ENCODE data around the gene PJVK. TPM values are rescaled to one million over a fixed set of nuclear protein-coding genes. Genes with fewer than 3 reads are reported as not detected.
A peak's percentile ranks its signal among the peaks of the same experiment; 100 is the strongest.
"Not testable (repeated sequence)": the region's sequence is repeated elsewhere in the genome, so short reads cannot be mapped to it uniquely, and the experiment has no call there.

Gene PJVK
- total RNA-seq, 4 donors from 2014 or later = 1.4 to 5.8 (median 2.1) TPM

DNA sequence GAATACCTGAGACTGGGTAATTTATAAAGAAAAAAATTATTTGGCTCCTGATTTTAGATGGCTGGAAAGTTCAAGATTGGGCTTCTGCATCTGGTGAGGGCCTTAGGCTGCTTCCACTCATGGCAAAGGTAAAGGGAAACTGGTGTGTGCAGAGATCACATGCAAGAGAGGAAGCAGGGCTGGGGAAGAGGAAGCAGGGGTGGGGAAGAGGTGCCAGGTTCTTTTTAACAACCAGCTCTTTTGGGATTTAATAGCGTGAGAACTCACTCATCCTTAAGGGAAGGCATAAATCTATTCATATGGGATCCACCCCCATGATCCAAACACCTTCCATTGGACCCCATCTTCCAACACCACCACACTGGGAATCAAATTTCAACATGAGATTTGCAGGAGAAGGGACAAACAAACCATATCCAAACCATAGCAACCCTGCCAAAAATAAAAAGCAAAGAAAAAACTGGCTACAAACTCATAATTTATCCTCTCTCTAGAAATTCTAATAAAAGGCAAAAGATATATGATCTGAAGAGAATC is 30.6 kb upstream of the PJVK start:
- Histone ChIP-seq H3K4me3 (no peak overlapping the region), H3K27me3 (no peaks in the 10 kb centered on the region), H3K4me1 (peaks cover 0 to 4% (median 0%) of the 10 kb centered on the region in 4 donors), H3K36me3 (peaks cover 0 to 5% (median 0%) of the 10 kb centered on the region in 4 donors), H3K27ac (replicated peaks in 1 of 4) (no peak overlapping the region), H3K9me3 (peaks cover 0 to 6% (median 0%) of the 10 kb centered on the region in 4 donors)
- TF ChIP-seq, protein P1, sequence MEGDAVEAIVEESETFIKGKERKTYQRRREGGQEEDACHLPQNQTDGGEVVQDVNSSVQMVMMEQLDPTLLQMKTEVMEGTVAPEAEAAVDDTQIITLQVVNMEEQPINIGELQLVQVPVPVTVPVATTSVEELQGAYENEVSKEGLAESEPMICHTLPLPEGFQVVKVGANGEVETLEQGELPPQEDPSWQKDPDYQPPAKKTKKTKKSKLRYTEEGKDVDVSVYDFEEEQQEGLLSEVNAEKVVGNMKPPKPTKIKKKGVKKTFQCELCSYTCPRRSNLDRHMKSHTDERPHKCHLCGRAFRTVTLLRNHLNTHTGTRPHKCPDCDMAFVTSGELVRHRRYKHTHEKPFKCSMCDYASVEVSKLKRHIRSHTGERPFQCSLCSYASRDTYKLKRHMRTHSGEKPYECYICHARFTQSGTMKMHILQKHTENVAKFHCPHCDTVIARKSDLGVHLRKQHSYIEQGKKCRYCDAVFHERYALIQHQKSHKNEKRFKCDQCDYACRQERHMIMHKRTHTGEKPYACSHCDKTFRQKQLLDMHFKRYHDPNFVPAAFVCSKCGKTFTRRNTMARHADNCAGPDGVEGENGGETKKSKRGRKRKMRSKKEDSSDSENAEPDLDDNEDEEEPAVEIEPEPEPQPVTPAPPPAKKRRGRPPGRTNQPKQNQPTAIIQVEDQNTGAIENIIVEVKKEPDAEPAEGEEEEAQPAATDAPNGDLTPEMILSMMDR (IDR thresholded peaks at IDR 0.05) = no peak
- TF ChIP-seq EP300 (IDR thresholded peaks at IDR 0.05) = no peak
- no peak for TF ChIP-seq POLR2A (IDR thresholded peaks at IDR 0.05; ENCODE audit: low read depth)
- TF ChIP-seq POLR2AphosphoS5 (IDR thresholded peaks at IDR 0.05) = no peak
- no peak for DNase-seq (ENCODE audit: extremely low spot score)
- 50% methylated on average over 1 of the region's 1 CpG for WGBS
- intact Hi-C loops (cut with DNase I) = no loop called here

DNA sequence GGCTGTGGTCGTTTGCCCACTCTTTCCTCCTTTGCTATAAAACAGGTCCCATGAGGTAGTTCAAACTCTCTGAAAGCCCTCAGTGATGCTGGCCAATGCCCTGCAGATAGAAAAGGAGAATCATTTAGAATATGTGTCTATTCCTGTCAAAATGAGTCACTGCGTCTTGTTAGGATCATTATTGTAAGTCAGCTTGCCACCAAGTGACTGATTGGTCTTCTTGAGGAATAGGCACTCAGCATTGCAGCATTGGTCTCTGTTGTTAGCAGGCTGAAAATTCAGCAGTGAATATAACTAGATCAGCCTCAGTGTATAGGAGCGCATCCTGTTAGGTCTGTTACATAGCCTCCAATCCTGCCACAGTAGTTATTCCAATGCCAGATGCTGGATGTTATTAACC is 29.1 kb upstream of the PJVK start:
- intact Hi-C loops (cut with DNase I) = no loop called here
- TF ChIP-seq EP300 (IDR thresholded peaks at IDR 0.05) (no peak), POLR2AphosphoS5 (IDR thresholded peaks at IDR 0.05) (no peak), POLR2A (IDR thresholded peaks at IDR 0.05; ENCODE audit: low read depth) (no peak)
- TF ChIP-seq, protein P1 (IDR thresholded peaks at IDR 0.05) = no peak
- DNase-seq (ENCODE audit: extremely low spot score) = no peak
- Histone ChIP-seq H3K27me3 (no peaks in the 10 kb centered on the region), H3K9me3 (peaks cover 0 to 6% (median 0%) of the 10 kb centered on the region in 4 donors), H3K27ac (replicated peaks in 1 of 4) (no peak overlapping the region), H3K4me1 (no peaks in the 10 kb centered on the region), H3K36me3 (peaks cover 0 to 14% (median 8%) of the 10 kb centered on the region in 4 donors), H3K4me3 (no peak overlapping the region)
- WGBS = 92% methylated on average over 3 of the region's 3 CpGs

DNA sequence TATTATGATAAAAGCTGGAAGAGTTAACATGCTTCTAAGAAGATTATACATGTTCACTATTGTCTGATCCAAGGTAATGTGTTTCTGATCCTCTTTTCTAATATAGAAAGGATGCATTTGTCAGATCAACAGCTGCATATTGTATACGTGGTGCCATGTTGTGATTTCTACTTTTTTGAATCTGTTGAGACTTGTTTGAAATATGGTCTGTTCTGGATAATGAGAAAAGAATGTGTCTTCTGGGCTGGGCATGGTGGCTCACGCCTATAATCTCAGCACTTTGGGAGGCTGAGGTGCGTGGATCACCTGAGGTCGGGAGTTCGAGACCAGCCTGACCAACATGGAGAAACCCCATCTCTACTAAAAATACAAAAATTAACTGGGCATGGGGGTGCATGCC is 27.4 kb upstream of the PJVK start:
- DNase-seq (ENCODE audit: extremely low spot score); H3K27me3 ChIP-seq; H3K27ac ChIP-seq (replicated peaks in 1 of 4); H3K4me3 ChIP-seq; H3K9me3 ChIP-seq; H3K4me1 ChIP-seq; intact Hi-C loops (cut with DNase I): not testable (repeated sequence)
- peaks cover 0 to 31% (median 19%) of the 10 kb centered on the region in 4 donors for H3K36me3 ChIP-seq
- 95% methylated on average over 5 of the region's 5 CpGs for WGBS

DNA sequence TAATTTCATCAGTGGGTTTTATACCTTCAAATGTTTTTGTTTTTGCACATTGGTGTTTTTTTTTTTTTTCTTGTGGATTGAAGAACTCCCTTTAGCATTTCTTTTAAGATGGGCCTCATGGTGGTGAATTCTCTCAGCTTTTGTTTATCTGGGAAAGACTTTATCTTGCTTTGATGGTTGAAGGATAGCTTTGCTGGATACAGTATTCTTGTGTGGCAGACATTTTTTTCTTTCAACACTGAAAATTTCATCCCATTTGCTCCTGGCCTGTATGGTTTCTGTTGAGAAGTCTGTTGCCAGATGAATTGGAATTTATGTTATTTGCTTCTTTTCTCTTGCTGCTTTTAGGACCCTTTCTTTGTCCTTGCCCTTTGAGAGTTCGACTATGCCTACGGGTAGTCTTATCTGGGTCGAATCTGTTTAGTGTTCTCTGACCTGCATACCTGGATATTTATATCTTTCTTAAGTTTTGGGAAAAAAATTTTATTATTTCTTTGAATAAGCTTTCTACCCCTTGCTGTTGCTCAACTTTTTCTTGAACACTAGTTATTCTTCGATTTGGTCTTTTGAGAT is 25.8 kb upstream of the PJVK start:
- WGBS = 97% methylated on average over 4 of the region's 4 CpGs
- Histone ChIP-seq H3K27me3 (no peaks in the 10 kb centered on the region), H3K27ac (replicated peaks in 1 of 4) (no peak overlapping the region), H3K4me3 (no peak overlapping the region), H3K9me3 (peaks cover 0 to 6% (median 0%) of the 10 kb centered on the region in 4 donors), H3K4me1 (no peaks in the 10 kb centered on the region), H3K36me3 (peaks cover 3 to 47% (median 34%) of the 10 kb centered on the region in 4 donors)
- intact Hi-C loops (cut with DNase I) = no loop called here
- TF ChIP-seq POLR2AphosphoS5 (IDR thresholded peaks at IDR 0.05) = no peak
- TF ChIP-seq, protein P1 (IDR thresholded peaks at IDR 0.05) = no peak
- no peak for TF ChIP-seq POLR2A (IDR thresholded peaks at IDR 0.05; ENCODE audit: low read depth)
- TF ChIP-seq EP300 (IDR thresholded peaks at IDR 0.05) = no peak
- DNase-seq (ENCODE audit: extremely low spot score) = no peak

DNA sequence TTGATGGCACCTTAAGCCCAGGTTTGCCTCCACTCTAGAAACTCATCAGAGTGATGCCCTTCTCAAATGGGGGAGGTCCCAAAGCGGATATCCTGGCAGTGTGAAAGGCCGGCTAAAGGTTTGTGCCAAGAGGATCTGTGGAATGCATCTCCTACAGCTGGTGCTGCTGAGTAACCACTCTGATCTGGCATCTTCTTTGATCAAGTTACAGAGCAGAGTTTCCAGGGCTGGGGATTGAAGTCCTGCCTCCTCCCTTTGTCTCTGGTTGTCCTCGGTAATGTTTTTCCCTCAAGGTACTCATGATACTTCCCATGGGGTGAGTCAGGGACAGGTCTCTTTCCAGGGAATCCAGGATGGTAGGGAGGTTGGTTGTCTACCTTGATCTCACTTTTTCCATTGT is 24.8 kb upstream of the PJVK start:
- WGBS = 90% methylated on average over 3 of the region's 3 CpGs
- H3K9me3 ChIP-seq = peaks cover 0 to 6% (median 0%) of the 10 kb centered on the region in 4 donors
- peaks cover 11 to 57% (median 42%) of the 10 kb centered on the region in 4 donors for H3K36me3 ChIP-seq
- H3K4me1 ChIP-seq = no peaks in the 10 kb centered on the region
- H3K27me3 ChIP-seq = no peaks in the 10 kb centered on the region
- no peak for DNase-seq (ENCODE audit: extremely low spot score)
- TF ChIP-seq, protein P1 (IDR thresholded peaks at IDR 0.05) = no peak
- peak in 1 of 2 donors; percentile 6 for TF ChIP-seq POLR2AphosphoS5 (IDR thresholded peaks at IDR 0.05)
- no peak overlapping the region for H3K4me3 ChIP-seq
- intact Hi-C loops (cut with DNase I) = no loop called here
- no peak overlapping the region for H3K27ac ChIP-seq (replicated peaks in 1 of 4)
